Islet of Langerhans (tissue), 1 donor: ENCODE results near the gene ACKR4.
"Not testable (repeated sequence)": the region's sequence is repeated elsewhere in the genome, so short reads cannot be mapped to it uniquely, and the experiment has no call there.

Source experiments
- FAIRE-seq: peaks from one replicate; lab custom pipeline; 2011; peaks lifted over from hg19 to GRCh38; lab: Jason Lieb, UNC

Gene ACKR4

DNA sequence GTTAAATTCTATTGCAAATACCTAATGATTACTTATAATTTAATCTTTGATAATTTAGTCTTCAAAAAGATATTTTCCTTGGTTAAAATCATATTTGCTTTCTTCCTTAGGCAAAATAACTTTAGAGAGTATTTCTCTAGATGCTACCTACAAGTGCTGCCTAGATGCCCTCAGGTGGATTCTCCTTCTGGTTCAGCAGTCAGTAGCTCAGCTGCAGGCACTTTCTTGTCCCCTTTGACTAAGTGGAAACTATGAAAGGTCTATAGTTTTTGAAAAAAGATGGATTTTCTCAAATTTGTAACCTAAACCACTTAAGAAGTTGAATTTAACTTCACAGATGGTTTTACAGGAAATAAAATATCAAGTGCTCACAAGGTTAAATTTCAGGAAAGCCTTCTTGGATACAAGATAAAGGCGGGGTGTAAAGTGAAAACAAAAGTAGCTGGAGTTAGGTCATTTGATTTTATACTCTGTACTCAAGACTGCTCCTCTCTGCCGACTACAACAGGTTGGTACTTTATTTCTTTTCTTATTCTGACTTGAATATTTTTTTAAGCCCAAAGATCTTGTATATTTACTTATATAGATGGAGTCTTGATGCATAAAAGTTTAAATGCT lies at the start of gene ACKR4:
TSS of gene ACKR4 (plus strand) at position 455 of the 618 bp plus-strand sequence. CDS start 3,128 bp downstream, outside the sequence.
- FAIRE-seq = no peak

DNA sequence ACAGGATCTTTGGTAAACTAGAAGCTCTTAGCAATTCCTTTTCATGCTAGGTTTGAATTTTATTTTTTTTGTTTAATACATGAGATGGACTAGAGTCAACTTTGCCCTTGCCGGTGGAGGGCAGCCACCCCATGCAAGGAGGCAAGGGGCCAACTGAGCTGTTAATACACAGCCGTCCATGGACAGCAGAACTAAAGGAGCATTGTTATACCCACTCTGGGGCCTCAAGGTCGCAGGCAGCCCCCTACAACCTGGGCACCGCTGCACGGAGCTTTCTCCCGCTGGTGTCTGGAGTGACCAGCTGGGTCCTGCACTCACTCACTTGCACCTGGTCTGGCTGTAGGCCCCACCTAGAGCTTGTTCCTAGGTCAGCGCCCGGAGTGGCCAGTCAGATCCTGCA lies 47.9 kb upstream of the ACKR4 start:
- no peak for FAIRE-seq

DNA sequence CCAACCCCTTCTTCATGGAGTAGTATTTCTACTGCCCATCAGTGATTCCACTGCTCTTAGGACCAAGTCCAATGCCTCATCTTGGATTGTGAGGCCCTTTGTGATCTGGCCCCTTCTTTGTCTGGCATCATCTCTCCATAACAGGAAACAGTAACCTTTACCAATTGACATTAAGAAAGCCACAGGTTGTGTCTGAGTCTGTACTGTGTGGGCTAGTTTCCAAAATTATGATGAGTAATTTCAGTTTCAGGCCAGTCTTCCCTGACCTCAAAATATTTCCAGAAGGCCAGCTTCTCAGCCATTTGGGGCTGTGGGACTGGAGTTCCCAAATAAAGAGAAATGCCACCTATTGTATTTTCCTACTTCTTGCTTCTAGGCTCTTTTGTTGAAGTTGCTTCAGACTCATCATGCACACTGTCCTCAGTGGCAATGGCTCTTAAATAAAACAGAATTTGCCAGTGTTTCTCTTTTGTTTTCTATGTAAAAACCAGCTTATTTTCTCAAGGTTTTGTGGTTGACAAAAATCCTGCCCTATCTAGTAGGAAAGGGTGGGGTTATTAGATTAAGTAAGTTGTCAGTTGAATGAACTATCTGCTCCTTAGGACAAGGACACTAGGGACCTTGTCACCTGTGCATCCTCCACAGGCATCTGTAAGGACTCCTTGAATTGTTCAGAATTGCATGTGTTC lies 47.0 kb upstream of the ACKR4 start:
- no peak for FAIRE-seq

DNA sequence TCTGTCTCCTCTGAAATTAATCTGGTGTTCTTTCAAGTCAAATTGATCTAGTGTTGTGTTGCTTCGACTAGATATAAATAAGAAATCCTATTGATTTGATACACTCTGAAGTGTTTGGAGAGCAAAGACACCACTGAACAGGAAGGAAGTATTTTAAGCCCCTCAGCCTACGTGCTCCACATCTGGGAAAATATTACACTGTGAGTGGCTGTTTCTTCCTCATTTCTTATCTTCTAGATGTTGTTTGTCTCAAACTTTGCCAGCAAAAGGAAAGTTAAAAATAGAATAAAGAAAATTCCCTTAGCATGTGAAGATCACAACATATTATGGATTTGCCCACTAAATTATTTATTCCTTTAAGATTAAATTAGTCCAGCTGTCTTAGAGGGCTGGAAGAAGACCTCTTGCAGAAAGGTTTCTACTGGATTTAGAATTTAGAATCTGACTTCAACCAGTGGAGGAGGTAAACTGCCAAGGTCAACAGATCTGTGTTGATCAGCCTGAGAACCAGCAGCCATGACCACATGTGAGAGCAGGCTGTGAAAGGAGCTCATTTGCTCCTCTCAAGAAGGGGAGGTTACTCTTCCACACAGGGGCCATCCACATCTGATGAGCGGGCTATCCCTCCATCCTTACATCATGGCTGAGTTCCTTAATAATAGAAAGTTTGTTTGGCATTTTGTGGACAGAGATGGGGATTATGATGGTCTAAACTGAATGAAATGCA lies 46.3 kb upstream of the ACKR4 start:
- FAIRE-seq = no peak

DNA sequence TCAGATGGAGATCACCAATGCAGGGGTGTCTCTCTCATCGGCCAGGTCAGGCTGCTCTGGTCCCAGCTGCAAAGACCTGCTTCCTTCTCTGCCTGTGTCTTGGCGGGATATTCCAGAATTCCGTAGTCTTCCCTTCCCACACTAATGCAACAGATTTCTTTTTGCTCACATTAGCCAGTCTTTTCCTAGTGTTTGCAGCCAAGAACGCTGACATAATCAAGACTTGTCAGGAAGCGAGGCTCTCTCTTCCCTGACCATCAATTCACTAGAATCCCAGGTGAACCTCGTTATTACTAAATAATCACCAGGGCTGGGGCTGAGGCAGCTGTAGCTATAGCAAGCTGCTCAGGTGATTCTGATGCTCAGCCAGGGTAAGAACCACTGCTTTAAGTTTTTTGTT lies 43.2 kb upstream of the ACKR4 start:
- no peak for FAIRE-seq

DNA sequence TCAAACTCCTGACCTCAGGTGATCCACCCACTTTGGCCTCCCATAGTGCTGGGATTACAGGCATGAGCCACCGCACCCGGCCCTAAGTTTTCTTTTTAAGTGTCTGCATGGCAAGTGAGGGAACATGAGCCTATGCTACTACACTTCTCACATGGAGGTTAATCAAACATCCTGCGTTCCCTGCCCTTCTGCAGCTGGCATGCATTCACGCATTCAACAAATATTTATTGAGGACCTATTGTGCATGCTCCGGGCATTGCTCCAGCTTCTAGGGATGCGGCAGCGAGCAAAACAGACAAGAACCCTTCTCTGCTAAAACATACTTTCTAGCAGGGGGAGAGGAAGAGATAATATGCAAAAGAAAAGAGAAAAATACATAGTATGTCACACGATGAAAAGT lies 42.6 kb upstream of the ACKR4 start:
- no peak for FAIRE-seq

- no peak for FAIRE-seq
Measured at GRCh38 chr3:132555306-132556035, 41.6 kb upstream of the ACKR4 start.

- FAIRE-seq = not testable (repeated sequence)
Measured at GRCh38 chr3:132556036-132556386, 41.1 kb upstream of the ACKR4 start.

DNA sequence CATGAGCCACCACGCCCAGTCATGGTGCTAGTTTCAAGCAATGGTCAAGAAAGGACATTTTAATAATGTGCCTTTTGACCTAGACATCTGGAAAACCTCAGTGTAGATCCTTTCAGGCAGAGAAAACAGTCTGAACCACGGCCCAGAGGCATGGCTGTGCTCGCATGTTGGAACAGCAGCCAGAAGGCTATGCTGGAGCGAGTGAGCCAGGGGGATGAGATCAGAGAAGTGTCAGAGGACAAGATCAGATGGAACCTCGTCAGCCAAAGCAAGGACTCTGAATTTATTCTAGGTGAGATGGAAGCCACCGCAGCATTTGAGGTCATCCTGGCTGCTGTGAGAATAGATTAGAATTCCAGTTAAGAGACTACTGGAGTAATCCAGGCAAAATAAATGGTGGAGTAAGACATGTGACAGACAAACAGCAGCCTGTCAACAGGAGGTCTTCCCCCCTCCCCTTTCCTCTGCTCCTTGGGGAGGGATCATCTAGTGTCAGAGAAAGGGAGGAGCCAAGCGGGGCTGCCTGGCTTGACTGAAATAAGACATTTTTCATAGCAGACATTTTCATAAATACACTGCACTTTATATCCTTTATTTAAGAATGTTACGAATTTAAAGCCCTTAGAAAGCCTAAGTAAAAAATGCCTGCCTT lies 40.4 kb upstream of the ACKR4 start:
- FAIRE-seq = no peak

DNA sequence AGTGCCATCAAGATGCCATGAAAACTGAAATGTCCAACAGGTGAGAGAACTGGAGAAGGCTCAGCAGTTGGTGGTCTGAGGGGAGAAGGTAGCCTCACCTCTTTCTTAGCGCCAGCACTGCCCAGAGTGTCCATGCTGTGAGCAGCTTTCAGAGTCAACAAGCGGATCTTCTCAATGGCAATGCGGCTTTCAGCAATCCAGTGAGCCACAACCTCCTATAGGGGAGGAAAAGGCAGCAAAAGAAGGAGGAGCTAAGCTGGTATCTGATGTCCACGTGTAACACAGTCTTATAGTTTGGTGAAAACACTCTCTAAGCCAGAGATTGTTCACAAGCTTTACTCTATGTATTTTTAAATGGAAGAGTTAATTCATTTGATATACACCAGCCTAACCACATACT lies 36.1 kb upstream of the ACKR4 start:
- no peak for FAIRE-seq

- FAIRE-seq = no peak
Measured at GRCh38 chr3:132563420-132564069, 33.5 kb upstream of the ACKR4 start.

DNA sequence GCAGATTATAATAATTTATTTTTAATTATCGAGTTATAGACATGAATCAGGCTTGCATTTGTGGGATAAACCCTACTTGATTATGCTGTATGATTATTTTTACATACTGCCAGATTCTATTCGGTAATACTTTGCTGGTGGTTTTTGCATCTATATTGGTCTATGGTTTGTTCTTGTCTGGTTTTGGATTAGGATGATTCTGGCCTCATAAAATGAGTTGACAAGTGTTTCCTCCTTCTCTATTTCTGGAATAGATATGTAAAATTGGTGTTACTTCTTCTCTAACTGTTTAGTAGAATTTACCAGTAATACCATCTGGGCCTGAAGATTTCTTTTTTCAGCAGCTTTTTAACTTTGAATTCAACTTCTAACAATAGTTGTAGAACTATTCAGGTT lies 33.0 kb upstream of the ACKR4 start:
- FAIRE-seq = no peak

DNA sequence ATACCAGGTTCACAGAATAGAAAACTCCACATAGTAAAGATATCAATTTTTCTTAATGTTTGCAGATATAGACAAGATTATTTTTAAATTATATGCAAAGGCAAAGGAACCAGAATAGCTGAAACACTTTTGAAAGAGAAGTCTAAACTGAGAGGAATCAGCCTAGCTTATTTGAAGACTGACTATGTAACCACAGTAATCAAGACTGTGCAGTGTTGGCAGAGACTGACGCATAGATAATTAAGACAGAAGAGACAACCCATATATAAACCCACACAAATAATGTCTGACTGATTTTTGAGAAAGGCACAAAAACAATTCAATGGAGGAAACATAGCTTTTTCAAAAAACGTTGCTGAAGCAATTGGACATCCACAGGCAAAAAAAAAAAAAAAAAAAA lies 28.6 kb upstream of the ACKR4 start:
- FAIRE-seq = no peak

DNA sequence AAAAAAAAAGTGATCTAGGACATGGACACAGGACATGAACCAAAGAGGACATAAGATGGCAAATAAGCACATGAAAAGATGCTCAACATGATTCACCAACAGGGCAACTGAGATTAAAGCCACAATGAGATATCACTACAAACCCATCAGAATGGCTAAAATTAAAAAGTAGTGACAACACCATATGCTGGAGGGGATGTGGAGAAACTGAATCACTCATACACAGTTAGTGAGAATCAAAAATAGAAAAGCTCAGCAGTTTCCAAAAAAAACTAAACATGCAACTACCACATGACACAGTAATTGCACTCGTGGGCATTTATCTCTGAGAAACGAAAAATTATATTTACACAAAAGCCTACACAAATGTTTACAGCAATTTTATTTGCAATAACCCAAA lies 27.9 kb upstream of the ACKR4 start:
- FAIRE-seq = peak; percentile 21

DNA sequence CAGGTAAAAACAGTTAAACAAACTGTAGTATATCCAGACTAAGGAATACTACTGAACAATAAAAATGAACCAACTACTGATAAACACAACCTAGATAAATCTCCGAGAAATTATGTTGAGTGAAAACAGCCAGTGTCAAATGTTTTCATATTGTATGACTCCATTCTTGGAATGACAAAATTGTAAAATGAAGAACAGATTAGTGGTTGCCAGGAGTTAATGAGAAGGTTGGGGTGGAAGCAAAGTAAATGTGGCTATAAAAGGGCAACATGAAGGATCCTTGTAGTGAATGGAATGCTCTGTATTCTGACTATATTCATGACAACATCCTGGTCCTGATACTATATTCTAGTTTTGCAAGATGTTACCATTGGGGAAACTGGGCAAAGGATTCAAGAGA lies 27.5 kb upstream of the ACKR4 start:
- no peak for FAIRE-seq

- FAIRE-seq = no peak
Measured at GRCh38 chr3:132570016-132570415, 27.1 kb upstream of the ACKR4 start.

DNA sequence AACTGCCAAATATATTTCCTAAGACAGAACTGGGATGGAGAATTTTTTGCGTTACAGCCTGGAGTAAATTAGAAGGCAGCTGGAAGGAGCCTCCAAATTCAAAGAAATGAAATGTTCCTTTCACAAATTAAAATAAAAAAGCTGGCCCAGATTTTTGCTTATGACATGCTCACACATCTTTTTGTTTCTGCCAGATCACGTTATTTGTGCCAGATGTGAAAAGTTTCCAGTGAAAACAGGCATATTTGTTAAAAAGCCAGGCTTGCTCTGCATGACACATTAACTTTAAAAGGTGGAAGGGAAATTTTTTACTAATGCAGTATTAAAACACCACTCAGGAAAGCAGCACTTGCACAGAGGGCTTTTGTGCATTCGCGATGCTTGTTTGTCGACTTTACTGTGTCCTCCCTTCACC lies 23.3 kb upstream of the ACKR4 start:
- FAIRE-seq = no peak

GRCh38 chr3:132587401-132587800 lies 9.7 kb upstream of the ACKR4 start:
- FAIRE-seq = no peak

DNA sequence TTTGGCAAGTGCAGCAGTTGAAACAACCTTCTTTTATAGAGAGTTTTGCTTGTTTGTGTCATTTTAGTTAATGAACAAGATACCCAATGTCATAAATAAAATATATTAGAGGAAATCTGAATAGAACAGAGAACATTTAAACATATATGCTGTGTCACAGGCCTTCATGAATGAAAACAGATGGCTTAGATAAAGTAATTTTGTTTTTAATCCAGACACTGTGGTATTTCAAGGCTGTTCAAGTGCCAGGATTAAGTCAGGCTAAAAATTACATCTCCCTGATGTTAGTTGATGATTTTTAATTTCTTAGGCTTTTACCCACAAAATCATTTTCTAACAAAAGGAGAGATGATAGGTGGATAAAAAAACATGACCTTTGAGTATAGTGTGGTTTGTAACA lies 4.9 kb upstream of the ACKR4 start:
- no peak for FAIRE-seq

- no peak for FAIRE-seq
Measured at GRCh38 chr3:132593241-132593946, 3.7 kb upstream of the ACKR4 start.

- FAIRE-seq = no peak
Measured at GRCh38 chr3:132593947-132594323, 3.1 kb upstream of the ACKR4 start.
